ENCODE measurements around the gene NIPAL3. TPM values are rescaled to one million over a fixed set of nuclear protein-coding genes. Genes with fewer than 3 reads are reported as not detected.

NIPAL3 gene
- total RNA-seq, 2 experiments from 2014 or later, result 11.7 to 25.3 TPM

DNA sequence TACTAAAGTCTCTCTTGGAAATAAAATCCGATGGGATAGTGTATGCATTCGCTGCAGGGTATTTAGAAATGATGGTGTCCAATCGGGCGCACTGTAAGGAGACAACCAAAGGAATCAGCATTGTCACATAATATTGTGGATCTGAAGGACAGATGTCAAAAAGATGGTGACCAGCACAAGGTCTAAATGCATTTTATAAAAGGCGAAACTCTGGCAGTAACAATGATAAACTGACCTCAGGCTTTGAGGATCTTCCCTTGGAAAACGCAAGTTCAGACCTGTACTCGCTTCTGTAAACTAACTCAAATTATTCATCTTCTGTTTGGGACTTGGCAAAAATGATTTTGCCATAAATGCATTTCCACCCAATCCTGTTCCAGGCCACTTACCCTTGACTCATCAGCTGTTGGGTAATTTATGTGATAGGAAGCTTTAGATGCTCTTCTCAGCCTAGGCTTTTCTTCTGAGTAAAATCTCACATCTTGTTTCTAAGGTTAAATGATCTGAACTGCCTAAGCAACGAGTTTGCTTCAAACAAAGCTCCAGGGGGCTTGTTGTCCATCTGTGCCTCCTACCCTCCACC, 35.8 kb upstream of the NIPAL3 start:
- H3K4me2 ChIP-seq (ENCODE audit: low read length), result no peak overlapping the region
- BruUV-seq (replicated peaks), result no TSS peak
- H3K27ac ChIP-seq (ENCODE audit: low read depth, low read length, poor library complexity, severe bottlenecking), result no peak overlapping the region
- intact Hi-C loops (cut with micrococcal nuclease; ENCODE audit: unreplicated experiment), result no loop called here
- H3K79me2 ChIP-seq (ENCODE audit: insufficient read depth, low read depth, low read length), result no peaks in the 10 kb centered on the region
- no peaks in the 10 kb centered on the region for H3K9me3 ChIP-seq (ENCODE audit: low read length)
- POLR2A ChIA-PET, result no interaction called here
- no peaks in the 10 kb centered on the region for H3K36me3 ChIP-seq (ENCODE audit: insufficient read depth, low read length)
- no peak for DNase-seq (ENCODE audit: low spot score)
- H2AFZ ChIP-seq (ENCODE audit: low read length), result no peak overlapping the region
- no peaks in the 10 kb centered on the region for H3K9me2 ChIP-seq (ENCODE audit: insufficient read depth, low read length)
- no peaks in the 10 kb centered on the region for H4K20me1 ChIP-seq (ENCODE audit: insufficient read depth, low read length)
- CTCF ChIA-PET (ENCODE audit: unreplicated experiment), result no interaction called here
- no peak overlapping the region for H3K4me3 ChIP-seq (ENCODE audit: low read depth, low read length, poor library complexity, severe bottlenecking)
- no peak for TF ChIP-seq EZH2phosphoT487 (IDR thresholded peaks at IDR 0.05; ENCODE audit: borderline replicate concordance, low read depth, low read length)
- TF ChIP-seq, protein P1, sequence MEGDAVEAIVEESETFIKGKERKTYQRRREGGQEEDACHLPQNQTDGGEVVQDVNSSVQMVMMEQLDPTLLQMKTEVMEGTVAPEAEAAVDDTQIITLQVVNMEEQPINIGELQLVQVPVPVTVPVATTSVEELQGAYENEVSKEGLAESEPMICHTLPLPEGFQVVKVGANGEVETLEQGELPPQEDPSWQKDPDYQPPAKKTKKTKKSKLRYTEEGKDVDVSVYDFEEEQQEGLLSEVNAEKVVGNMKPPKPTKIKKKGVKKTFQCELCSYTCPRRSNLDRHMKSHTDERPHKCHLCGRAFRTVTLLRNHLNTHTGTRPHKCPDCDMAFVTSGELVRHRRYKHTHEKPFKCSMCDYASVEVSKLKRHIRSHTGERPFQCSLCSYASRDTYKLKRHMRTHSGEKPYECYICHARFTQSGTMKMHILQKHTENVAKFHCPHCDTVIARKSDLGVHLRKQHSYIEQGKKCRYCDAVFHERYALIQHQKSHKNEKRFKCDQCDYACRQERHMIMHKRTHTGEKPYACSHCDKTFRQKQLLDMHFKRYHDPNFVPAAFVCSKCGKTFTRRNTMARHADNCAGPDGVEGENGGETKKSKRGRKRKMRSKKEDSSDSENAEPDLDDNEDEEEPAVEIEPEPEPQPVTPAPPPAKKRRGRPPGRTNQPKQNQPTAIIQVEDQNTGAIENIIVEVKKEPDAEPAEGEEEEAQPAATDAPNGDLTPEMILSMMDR (conservative IDR thresholded peaks at IDR 0.05; ENCODE audit: low read length), result no peak
- peaks cover 6% of the 10 kb centered on the region for H3K4me1 ChIP-seq (ENCODE audit: insufficient read depth, low read length, poor library complexity, severe bottlenecking)

DNA sequence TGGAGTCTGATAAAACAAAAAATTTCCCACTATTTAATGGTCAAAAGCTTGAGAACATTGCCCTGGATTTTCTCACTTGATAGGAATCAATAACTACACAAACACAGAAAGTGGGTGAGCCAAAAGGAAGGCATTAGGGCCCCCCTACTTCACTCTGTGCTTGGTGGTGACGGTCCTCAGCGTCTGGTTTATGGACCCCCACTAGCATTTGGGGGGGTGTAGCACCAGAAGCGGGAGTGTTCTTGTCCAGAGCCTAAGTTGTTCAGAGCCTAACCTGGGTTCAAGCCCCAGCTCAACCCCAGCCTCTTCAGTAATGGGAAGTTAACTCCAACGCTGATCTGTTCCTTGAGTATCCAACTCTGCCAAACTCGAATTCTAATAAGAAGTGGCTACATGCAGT, 35.1 kb upstream of the NIPAL3 start:
- Histone ChIP-seq H3K9me2 (ENCODE audit: insufficient read depth, low read length) (no peaks in the 10 kb centered on the region), H3K4me2 (ENCODE audit: low read length) (no peak overlapping the region), H3K9me3 (ENCODE audit: low read length) (no peaks in the 10 kb centered on the region), H3K4me1 (ENCODE audit: insufficient read depth, low read length, poor library complexity, severe bottlenecking) (peaks cover 6% of the 10 kb centered on the region), H3K4me3 (ENCODE audit: low read depth, low read length, poor library complexity, severe bottlenecking) (no peak overlapping the region), H3K79me2 (ENCODE audit: insufficient read depth, low read depth, low read length) (no peaks in the 10 kb centered on the region), H3K27ac (ENCODE audit: low read depth, low read length, poor library complexity, severe bottlenecking) (no peak overlapping the region), H3K36me3 (ENCODE audit: insufficient read depth, low read length) (no peaks in the 10 kb centered on the region), H4K20me1 (ENCODE audit: insufficient read depth, low read length) (no peaks in the 10 kb centered on the region), H2AFZ (ENCODE audit: low read length) (no peak overlapping the region)
- intact Hi-C loops (cut with micrococcal nuclease; ENCODE audit: unreplicated experiment), result no loop called here
- BruUV-seq (replicated peaks), result no TSS peak
- no peak for DNase-seq (ENCODE audit: low spot score)
- ChIA-PET CTCF (ENCODE audit: unreplicated experiment) (no interaction called here), POLR2A (no interaction called here)
- TF ChIP-seq EZH2phosphoT487 (IDR thresholded peaks at IDR 0.05; ENCODE audit: borderline replicate concordance, low read depth, low read length), result no peak
- TF ChIP-seq, protein P1 (conservative IDR thresholded peaks at IDR 0.05; ENCODE audit: low read length), result no peak

DNA sequence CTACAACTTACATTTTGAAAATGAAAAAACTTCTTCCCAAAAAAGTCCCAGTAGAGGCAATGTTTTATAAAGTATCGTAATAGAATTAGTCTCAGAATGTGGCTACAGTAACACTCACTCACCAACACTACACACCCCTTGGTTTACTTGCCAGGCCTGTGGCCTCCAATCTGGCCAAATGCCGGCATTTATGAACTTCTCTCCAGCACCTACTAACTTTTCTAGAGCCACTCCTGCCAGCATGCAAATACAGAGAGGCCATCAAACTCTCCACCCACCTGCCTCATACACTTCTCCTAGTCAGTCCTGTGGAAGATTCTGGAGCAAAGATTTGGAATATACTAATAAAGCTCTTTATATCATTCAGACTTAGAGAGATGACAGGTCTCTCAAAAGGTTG, 34.3 kb upstream of the NIPAL3 start:
- no peak overlapping the region for H3K27ac ChIP-seq (ENCODE audit: low read depth, low read length, poor library complexity, severe bottlenecking)

More for the DNA sequence above, 34.3 kb upstream of the NIPAL3 start:
- Histone ChIP-seq H2AFZ (ENCODE audit: low read length) (no peak overlapping the region), H3K4me3 (ENCODE audit: low read depth, low read length, poor library complexity, severe bottlenecking) (no peak overlapping the region), H3K9me2 (ENCODE audit: insufficient read depth, low read length) (no peaks in the 10 kb centered on the region), H3K9me3 (ENCODE audit: low read length) (no peaks in the 10 kb centered on the region), H3K4me2 (ENCODE audit: low read length) (no peak overlapping the region), H4K20me1 (ENCODE audit: insufficient read depth, low read length) (no peaks in the 10 kb centered on the region), H3K79me2 (ENCODE audit: insufficient read depth, low read depth, low read length) (no peaks in the 10 kb centered on the region), H3K4me1 (ENCODE audit: insufficient read depth, low read length, poor library complexity, severe bottlenecking) (peaks cover 14% of the 10 kb centered on the region), H3K36me3 (ENCODE audit: insufficient read depth, low read length) (no peaks in the 10 kb centered on the region)
- TF ChIP-seq EZH2phosphoT487 (IDR thresholded peaks at IDR 0.05; ENCODE audit: borderline replicate concordance, low read depth, low read length), result no peak
- TF ChIP-seq, protein P1 (conservative IDR thresholded peaks at IDR 0.05; ENCODE audit: low read length), result no peak
- intact Hi-C loops (cut with micrococcal nuclease; ENCODE audit: unreplicated experiment), result no loop called here
- no TSS peak for BruUV-seq (replicated peaks)
- POLR2A ChIA-PET, result interaction anchor here (2.6 kb wide), 1 partner anchor 9 kb away, joined by 7 read pairs; no protein-coding TSS in a partner anchor
- DNase-seq (ENCODE audit: low spot score), result no peak
- CTCF ChIA-PET (ENCODE audit: unreplicated experiment), result no interaction called here
